Measurements from ENCODE around the gene SCGB1D4.
"Not testable (repeated sequence)": the region's sequence is repeated elsewhere in the genome, so short reads cannot be mapped to it uniquely, and the experiment has no call there.

DNA sequence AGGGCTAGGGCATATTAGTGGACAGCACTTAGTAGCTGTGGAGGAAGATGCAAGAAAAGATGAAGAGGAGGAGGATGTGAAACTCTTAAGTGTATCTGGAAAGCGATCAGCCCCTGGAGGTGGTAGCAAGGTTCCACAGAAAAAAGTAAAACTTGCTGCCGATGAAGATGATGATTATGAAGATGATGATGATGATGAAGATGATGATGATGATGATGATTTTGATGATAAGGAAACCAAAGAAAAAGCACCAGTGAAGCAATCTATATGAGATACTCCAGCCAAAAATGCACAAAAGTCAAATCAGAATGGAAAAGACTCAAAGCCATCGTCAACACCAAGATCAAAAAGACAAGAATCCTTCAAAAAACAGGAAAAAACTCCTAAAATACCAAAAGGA, 32.4 kb upstream of the SCGB1D4 start:
- not testable (repeated sequence) for TF ChIP-seq CTCF (optimal IDR thresholded peaks at IDR 0.05 in 1 of 3, IDR thresholded peaks at IDR 0.05 in 1 of 3, conservative IDR thresholded peaks at IDR 0.05 in 1 of 3; ENCODE audit: extremely low read depth in 1 of 3, insufficient read depth in 2 of 3, low read length in 3 of 3); EZH2 (IDR thresholded peaks at IDR 0.05; ENCODE audit: low read length)
